Osteoblast (primary cell): ENCODE data around the gene FCER2. TPM values are rescaled to one million over a fixed set of nuclear protein-coding genes. Genes with fewer than 3 reads are reported as not detected.
A peak's percentile ranks its signal among the peaks of the same experiment; 100 is the strongest.

Experiments used
- DNase-seq: peaks from one replicate; pipeline ENCODE4 v3.0.0; 2011; ENCODE audit warnings: low spot score, mixed read lengths; ENCODE audit not compliant: insufficient read length; ENCODE audit errors: missing footprints
- H2AFZ ChIP-seq: 2 replicates; pipeline ENCODE4 v1.6.0; 2011; ENCODE audit warnings: mild to moderate bottlenecking, low read length
- H3K27ac ChIP-seq: 2 replicates; pipeline ENCODE4 v1.5.1; 2011; ENCODE audit warnings: mild to moderate bottlenecking, low read depth, low read length, moderate library complexity
- H3K27me3 ChIP-seq: 2 replicates; pipeline ENCODE4 v1.6.0; 2012; ENCODE audit warnings: mild to moderate bottlenecking, control low read depth, inconsistent platforms, low read length, moderate library complexity; ENCODE audit not compliant: insufficient read depth
- H3K36me3 ChIP-seq: 2 replicates; pipeline ENCODE4 v1.5.1; 2011; ENCODE audit warnings: mild to moderate bottlenecking, low read length, control low read depth, moderate library complexity; ENCODE audit not compliant: insufficient read depth
- H3K4me1 ChIP-seq: 2 replicates; pipeline ENCODE4 v1.5.1; 2011; ENCODE audit warnings: mild to moderate bottlenecking, low read length, control low read depth, moderate library complexity; ENCODE audit not compliant: insufficient read depth
- H3K4me2 ChIP-seq: 2 replicates; pipeline ENCODE4 v1.6.0; 2011; ENCODE audit warnings: mild to moderate bottlenecking, low read length; ENCODE audit not compliant: insufficient read depth
- H3K4me3 ChIP-seq: fragments of 200-600 bp; sonication (generic); 3 replicates; pipeline ENCODE4 v1.5.1; 2012; ENCODE audit warnings: mild to moderate bottlenecking, low read length, inconsistent platforms; ENCODE audit not compliant: insufficient read depth
- H3K79me2 ChIP-seq: 2 replicates; pipeline ENCODE4 v1.6.0; 2012; ENCODE audit warnings: mild to moderate bottlenecking, low read length, control low read depth, inconsistent platforms; ENCODE audit not compliant: insufficient read depth
- H3K9me3 ChIP-seq: 2 replicates; pipeline ENCODE4 v1.5.1; 2011; ENCODE audit warnings: low read depth, low read length, control low read depth
- H4K20me1 ChIP-seq: 2 replicates; pipeline ENCODE4 v1.6.0; 2012; ENCODE audit warnings: mild to moderate bottlenecking, low read length, control low read depth; ENCODE audit not compliant: insufficient read depth
- CTCF ChIP-seq: IDR thresholded peaks from 2 replicates; pipeline ENCODE4 v1.5.1; 2011; ENCODE audit warnings: mild to moderate bottlenecking, low read depth, low read length, moderate library complexity; ENCODE audit errors: extremely low read depth
- total RNA-seq: library from RNA; depleted of rRNA; stranded (reverse); fragments of >200 nt; gene quantifications from 2 replicates; pipeline ENCODE4 v1.2.3, GENCODE V29; 2012

FCER2 gene
- total RNA-seq, 1 donor = not detected

- H3K27me3 ChIP-seq = no peaks in the 10 kb centered on the region
- no peak overlapping the region for H3K4me2 ChIP-seq
- H3K27ac ChIP-seq = no peak overlapping the region
- peaks cover 2% of the 10 kb centered on the region for H4K20me1 ChIP-seq
- no peaks in the 10 kb centered on the region for H3K4me1 ChIP-seq
- H3K36me3 ChIP-seq = no peaks in the 10 kb centered on the region
- H3K9me3 ChIP-seq = no peaks in the 10 kb centered on the region
- no peak overlapping the region for H3K4me3 ChIP-seq
- DNase-seq = peak; percentile 62
- H2AFZ ChIP-seq = no peak overlapping the region
- no peaks in the 10 kb centered on the region for H3K79me2 ChIP-seq
- TF ChIP-seq CTCF = no peak
These were observed 12.8 kb downstream of the FCER2 start for GRCh38 chr19:7689165-7689564.

GRCh38 chr19:7687177-7687576 is 14.8 kb downstream of the FCER2 start:
- no peak overlapping the region for H2AFZ ChIP-seq
- no peak overlapping the region for H3K4me2 ChIP-seq
- peaks cover 4% of the 10 kb centered on the region for H3K79me2 ChIP-seq
- DNase-seq = peak; percentile 84
- H3K27ac ChIP-seq = no peak overlapping the region
- H3K27me3 ChIP-seq = no peaks in the 10 kb centered on the region
- H3K9me3 ChIP-seq = no peaks in the 10 kb centered on the region
- no peak for TF ChIP-seq CTCF
- H3K36me3 ChIP-seq = peaks cover 12% of the 10 kb centered on the region
- H3K4me3 ChIP-seq = no peak overlapping the region
- peaks cover 14% of the 10 kb centered on the region for H4K20me1 ChIP-seq
- H3K4me1 ChIP-seq = no peaks in the 10 kb centered on the region

DNA sequence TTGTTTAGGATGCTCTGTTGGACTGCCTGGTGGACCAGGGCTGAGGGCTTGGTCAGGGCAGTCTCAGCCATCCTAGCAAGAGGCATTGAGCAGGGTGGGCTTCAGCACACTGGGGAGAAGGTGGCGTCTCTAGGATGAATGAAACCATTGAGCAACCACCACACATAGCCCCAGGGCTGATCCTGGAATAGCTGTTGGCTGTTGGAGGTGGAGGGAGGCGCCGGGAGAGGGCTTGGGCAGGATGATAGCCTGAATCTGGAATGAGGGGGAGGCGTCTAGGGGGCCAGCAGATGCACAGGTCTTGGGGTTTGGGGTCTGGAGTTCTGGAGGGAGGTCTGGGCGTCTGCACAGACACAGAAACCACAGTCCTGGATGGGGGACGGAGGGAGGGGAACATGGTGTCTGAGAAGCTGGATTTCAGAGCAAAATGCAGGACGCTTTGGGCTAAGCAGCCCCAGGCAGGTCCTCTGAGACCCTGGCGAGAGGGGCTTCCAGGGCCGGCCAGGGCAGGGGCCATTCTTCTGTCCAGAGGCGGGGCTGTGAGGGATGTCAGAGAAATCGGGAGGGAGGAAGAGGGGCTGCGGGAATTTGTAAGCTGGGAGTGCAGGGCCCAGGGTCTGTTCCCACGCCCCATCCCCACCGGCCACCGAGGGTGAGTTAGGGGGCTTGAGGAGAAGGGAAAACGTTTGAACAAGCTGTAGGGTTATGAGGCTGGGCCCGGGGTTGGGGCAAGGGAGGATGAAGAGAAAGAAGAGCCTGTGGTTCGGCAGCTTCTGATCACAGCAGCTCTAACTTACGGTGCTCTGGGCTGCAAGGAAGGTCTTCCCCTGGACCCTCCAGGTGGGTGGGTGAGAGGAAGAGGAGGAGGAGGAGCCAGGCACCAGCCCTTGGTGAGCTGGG is 16.1 kb downstream of the FCER2 start:
- Histone ChIP-seq H2AFZ (no peak overlapping the region), H4K20me1 (peaks cover 20% of the 10 kb centered on the region), H3K9me3 (no peaks in the 10 kb centered on the region), H3K4me3 (no peak overlapping the region), H3K27me3 (no peaks in the 10 kb centered on the region), H3K36me3 (peaks cover 12% of the 10 kb centered on the region), H3K79me2 (peaks cover 18% of the 10 kb centered on the region), H3K4me1 (peaks cover 9% of the 10 kb centered on the region), H3K4me2 (no peak overlapping the region), H3K27ac (no peak overlapping the region)
- TF ChIP-seq CTCF = no peak
- DNase-seq = peak; percentile 69

GRCh38 chr19:7682175-7682855 is 19.6 kb downstream of the FCER2 start:
- TF ChIP-seq CTCF = no peak
- peaks cover 20% of the 10 kb centered on the region for H3K79me2 ChIP-seq
- H3K36me3 ChIP-seq = peaks cover 12% of the 10 kb centered on the region
- peaks cover 5% of the 10 kb centered on the region for H3K27me3 ChIP-seq
- H2AFZ ChIP-seq = peak overlapping the region; percentile 72
- H3K27ac ChIP-seq = peak overlapping the region; percentile 48
- H3K4me3 ChIP-seq = peak overlapping the region; percentile 98
- peak overlapping the region; percentile 89 for H3K4me2 ChIP-seq
- DNase-seq = peak; percentile 79
- H4K20me1 ChIP-seq = peaks cover 20% of the 10 kb centered on the region
- H3K9me3 ChIP-seq = no peaks in the 10 kb centered on the region
- H3K4me1 ChIP-seq = peaks cover 12% of the 10 kb centered on the region
